ENCODE results near the gene FXYD3.

DNA sequence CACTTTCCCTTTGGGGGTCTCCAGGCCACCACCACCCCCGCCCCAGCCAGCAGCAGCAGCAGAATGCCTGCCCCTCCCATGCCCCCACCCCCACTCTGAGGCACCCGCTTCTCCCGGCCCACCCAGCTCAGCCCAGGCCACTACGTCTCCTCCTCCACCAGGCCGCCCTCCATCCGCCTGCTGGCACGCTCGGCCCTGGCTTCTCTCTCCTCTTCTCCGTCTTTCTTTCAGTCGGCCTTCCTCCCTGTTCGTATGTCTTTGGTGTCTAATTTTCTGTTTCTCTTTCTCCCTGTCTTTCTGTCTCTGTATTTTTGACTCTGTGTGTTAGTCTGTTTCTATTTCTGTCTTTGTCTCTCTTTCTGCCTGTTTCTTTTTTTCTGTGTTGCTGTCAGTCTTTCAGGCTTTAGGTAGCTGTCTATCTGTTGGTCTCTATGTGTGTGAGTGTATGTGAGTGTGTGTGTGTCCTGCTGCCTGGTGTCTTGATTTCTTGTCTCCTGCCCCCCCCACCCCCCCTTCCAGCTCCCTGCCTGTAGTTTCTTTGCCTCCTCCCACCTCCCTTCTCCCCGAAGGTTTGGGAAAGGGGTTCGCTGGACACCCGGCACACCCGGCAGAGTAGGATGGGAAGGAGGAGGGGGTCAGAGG lies 19.1 kb downstream of the FXYD3 start, which contains the start of gene LGI4:
- TF ChIP-seq REST (IDR thresholded peaks at IDR 0.05; ENCODE audit: low read depth) = no peak
- no peak for TF ChIP-seq EGR1 (IDR thresholded peaks at IDR 0.05; ENCODE audit: low read depth)
- no peak for TF ChIP-seq CTCF (IDR thresholded peaks at IDR 0.05 in 2 of 3, conservative IDR thresholded peaks at IDR 0.05 in 1 of 3; ENCODE audit: borderline replicate concordance in 1 of 3, insufficient read depth in 1 of 3, low read depth in 2 of 3, low read length in 2 of 3)
- TF ChIP-seq EZH2 (IDR thresholded peaks at IDR 0.05) = no peak
- TF ChIP-seq POLR2A (IDR thresholded peaks at IDR 0.05; ENCODE audit: borderline replicate concordance, extremely low read depth, insufficient read depth, insufficient read length) = no peak
- no peak for TF ChIP-seq SIN3A (IDR thresholded peaks at IDR 0.05; ENCODE audit: low read depth)
- TF ChIP-seq MAX (IDR thresholded peaks at IDR 0.05) = no peak

Data from HCT116 (cell line).